ENCODE measurements around the gene PMS1.
"Not testable (repeated sequence)": the region's sequence is repeated elsewhere in the genome, so short reads cannot be mapped to it uniquely, and the experiment has no call there.

Gene PMS1

DNA sequence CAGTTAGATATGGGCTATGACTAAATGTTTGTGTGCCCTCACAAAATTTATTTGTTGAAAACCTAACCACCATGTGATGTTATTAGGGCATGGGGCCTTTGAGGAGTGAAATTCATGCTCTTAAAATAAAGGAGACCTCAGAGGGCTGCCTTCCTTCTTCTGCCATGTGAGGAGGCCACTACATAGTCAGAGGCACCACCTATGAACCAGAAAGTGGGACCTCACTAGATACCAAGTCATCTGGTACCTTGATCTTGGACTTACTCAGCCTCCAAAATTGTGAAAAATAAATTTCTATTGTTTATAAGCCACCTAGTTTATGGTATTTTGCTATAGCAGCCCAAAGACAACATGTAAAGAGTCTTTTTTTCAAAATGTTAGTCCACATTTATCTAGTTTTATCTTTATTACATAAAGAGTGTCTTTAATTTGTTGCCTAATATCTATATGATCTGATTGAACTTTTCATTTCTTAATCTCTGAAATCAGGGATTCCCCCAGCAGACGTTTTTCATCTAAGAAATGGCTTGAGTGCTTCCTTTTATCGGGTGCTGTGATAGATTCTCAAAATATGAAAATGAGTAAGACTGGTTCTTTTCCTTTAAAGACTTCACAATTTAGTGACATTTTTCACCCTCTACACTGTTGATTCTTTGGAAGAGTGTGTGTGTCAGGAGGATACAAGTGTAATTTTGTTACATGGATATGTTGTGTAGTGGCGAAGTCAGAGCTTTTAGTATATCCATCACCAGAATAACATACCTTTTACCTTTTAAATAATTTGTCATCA lies 34.2 kb downstream of the PMS1 start:
- DNase-seq (ENCODE audit: low read depth), result no peak

GRCh38 chr2:189819297-189819704 lies 35.1 kb downstream of the PMS1 start:
- DNase-seq (ENCODE audit: low read depth), result no peak

DNA sequence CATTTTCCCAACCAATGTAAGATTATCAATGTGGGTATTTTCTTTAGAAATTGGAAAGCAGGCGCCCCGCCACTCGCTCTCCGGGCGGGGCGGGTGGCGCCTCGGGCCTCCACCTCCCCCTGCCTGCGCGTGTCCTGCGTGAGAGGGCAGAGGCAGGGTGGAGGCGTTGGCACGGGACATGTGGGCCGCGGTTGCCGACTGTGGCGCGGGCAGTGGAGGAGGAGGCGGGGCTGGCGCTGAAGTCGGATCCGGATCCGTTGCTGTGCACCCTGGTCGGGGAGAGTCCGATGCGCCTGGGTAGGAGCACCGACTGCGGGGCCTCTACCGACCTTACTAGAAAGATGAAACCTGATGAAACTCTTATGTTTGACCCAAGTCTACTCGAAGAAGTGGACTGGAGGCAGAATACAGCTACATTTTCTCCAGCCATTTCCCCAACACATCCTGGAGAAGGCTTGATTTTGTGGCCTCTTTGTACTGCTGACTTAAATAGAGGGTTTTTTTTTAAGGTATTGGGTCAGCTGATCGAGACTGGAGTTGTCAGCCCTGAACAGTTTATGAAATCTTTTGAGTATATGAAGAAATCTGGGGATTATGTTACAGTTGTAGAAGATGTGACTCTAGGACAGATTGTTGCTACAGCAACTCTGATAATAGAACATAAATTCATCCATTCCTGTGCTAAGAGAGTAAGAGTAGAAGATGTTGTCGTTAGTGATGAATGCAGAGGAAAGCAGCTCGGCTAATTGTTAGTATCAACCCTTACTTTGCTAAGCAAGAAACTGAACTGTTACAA lies 37.9 kb downstream of the PMS1 start:
- no peak for DNase-seq (ENCODE audit: low read depth)

- DNase-seq (ENCODE audit: low read depth), result no peak
Measured at GRCh38 chr2:189824694-189825396, 40.6 kb downstream of the PMS1 start.

- DNase-seq (ENCODE audit: low read depth), result no peak
Measured at GRCh38 chr2:189826039-189826438, 41.8 kb downstream of the PMS1 start.

DNA sequence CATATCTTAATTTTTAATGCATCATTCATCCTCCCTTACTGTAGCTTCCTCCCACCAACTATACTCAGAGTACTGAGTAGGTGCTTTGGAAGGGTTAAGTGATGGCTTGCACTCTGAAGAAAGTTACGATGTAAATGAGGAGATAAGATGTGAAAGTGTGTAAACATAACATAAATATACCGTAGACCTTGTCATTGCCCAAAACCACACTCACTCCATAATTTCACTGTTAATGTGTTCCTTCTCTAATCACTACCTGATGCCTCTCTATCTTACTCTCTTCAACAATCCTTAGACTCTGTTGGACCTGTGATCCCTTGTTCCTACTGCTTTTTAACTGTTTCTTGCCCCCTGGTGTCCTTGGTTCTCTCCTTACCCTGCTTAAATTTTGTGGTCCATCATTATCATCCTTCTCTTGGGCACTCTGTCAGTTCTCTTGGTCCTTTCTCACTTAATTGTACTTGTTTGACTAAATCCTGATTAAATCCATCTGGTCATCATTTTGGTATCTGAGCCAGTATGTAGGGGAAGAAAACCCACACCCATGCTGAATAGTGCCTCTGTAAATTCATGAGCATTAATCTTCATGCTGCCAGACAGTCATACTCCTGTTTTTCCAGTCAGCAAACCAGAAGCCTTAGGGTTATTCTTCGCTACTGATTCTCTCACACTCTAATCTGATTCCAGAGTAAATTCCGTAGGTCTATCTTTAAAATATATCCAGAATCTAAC lies 45.0 kb downstream of the PMS1 start:
- no peak for DNase-seq (ENCODE audit: low read depth)

- DNase-seq (ENCODE audit: low read depth), result no peak
Measured at GRCh38 chr2:189830510-189830909, 46.3 kb downstream of the PMS1 start.

- no peak for DNase-seq (ENCODE audit: low read depth)
Measured at GRCh38 chr2:189834059-189834458, 49.8 kb downstream of the PMS1 start.

DNA sequence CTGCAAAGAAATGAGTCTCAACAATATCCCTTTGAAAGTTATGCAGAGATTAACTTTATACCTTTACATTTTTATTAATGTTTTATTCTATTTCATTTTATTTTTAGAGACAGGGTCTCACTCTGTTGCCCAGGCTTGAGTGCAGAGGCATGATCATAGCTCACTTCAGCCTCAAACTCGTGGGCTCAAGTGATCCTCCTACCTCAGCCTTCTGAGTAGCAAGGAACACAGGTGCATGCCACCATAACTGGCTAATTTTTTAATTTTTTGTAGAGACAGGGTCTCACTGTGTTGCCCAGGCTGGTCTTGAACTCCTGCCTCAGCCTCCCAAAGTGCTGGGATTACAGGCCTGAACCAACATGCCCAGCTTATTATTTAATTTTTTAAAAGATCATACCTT lies 50.4 kb downstream of the PMS1 start:
- not testable (repeated sequence) for DNase-seq (ENCODE audit: low read depth)

DNA sequence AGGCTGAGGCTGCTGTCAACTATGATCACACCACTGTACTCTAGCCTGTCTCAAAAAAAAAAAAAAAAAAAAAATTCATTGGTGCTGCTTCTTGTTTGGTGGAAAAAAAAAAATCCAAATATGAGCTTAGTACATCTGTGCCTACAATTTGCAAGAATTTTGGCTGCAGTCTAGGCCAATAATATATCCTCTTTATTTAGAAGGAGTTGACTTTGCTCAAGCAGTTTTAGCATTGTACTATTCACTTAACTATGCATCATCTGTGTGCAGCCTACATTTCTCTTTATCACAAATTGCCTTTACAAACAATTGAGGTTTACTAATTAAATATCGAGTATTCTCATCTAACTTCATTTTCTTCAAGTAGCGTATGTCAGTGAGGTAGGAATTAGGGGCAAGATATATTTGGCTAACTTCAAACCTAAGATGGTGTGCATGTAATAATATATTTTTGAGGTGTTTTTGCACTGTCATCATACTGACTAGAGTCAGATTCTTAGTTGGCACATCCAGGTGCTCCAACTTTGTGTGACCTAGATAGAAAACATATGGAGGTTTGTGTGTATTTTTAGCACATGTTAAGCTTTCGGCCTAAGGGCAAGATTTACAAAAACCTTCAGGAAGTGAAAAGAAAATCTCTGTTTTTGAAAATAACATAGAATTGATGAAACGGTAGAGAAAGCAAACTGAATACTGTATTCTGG lies 51.8 kb downstream of the PMS1 start:
- DNase-seq (ENCODE audit: low read depth), result no peak

DNA sequence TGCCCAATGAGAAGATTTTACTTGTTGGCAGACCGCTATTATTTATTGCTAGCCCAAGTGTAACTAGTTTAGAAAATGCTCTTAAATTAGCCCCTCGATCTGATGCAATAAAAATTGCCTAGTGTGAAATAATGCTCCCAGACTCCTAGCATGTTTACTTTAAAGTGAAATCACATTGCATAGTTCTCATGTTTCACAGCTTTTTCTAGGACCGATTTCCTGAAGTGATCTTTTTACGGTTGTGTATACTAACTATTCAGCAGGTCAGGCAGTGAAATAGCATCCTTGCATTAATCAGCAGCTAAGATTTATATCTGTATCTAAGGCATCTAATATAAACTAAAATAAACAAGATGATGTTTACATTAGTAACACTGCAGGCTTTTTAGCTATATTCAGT lies 52.4 kb downstream of the PMS1 start:
- DNase-seq (ENCODE audit: low read depth), result no peak

DNA sequence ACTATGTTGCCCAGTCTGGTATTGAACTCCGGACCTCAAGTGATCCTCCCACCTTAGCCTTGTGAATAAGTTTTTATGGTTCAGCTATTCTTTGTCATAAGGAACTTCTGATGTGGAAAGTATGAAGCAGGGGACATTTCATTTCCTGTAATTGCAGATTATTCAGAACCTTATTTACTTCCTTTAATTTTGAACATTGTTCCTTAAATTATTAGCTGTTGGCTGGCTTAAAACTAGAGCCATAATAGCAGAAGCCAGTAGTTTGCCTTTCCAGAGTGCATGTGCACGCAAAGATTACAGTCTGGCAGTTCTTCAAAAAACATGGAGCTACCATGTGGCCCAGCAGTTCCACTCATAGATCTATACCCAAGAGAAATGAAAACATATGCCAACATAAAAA lies 53.1 kb downstream of the PMS1 start:
- no peak for DNase-seq (ENCODE audit: low read depth)

GRCh38 chr2:189841019-189841418 lies 56.8 kb downstream of the PMS1 start:
- no peak for DNase-seq (ENCODE audit: low read depth)

DNA sequence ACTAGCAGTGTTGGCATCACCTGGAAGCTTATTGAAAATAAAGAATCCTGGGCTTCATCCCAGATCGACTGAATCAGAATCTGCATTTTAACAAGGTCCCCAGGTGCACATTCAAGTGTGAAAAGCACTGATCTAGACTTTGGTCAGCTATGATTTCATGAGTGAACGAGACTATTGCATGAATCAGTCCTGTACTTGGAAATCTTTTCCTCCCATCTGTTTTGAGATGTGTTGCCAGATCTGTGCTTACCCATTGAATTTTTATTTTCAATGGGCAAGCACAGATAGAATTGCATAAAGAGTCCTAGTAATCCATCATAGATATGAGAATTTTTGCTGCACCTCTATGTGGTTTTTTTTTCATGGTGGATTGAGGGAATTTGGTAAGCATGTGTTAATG lies 64.0 kb downstream of the PMS1 start:
- DNase-seq (ENCODE audit: low read depth), result no peak

DNA sequence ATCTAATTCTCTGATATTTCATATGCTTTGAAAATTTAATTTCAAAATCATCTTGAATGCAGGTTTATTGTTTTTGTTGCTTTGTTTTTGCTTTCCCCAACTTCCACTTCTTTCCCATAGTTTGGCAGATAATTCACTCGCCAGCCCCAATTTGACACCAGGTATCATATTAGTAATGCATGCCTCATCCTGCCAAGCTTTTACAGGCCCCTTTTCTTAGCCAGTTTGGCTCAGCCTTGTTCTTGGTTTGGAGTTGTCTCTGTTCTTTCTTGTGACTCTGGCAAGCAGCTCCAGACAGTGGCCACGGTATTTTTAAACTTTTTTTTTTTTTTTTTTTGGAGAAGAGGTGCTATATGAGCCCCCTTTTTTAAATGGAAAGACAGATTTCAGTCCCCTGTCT lies 65.3 kb downstream of the PMS1 start:
- DNase-seq (ENCODE audit: low read depth), result no peak

GRCh38 chr2:189851174-189851826 lies 67.0 kb downstream of the PMS1 start:
- no peak for DNase-seq (ENCODE audit: low read depth)

- no peak for DNase-seq (ENCODE audit: low read depth)
Measured at GRCh38 chr2:189854187-189854586, 69.9 kb downstream of the PMS1 start.

- no peak for DNase-seq (ENCODE audit: low read depth)
Measured at GRCh38 chr2:189854940-189855339, 70.7 kb downstream of the PMS1 start.

DNA sequence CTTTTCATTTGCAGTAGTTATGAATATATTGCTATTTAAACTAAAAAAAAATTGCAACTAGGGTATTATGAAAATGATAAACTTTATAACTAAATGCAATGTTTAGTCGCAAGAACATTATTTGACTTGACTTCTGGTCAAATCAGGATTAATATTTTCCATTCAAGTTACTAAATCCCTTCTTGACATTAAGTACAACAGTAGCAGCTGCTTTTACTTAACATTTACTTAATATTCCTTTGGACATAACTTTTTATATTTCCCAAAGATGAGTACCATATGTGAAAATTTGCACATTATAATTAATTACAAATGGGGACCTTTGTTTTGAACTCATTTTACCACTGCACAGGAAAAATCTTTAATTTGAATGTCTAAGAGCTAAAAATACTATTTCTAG lies 74.0 kb downstream of the PMS1 start:
- no peak for DNase-seq (ENCODE audit: low read depth)

DNA sequence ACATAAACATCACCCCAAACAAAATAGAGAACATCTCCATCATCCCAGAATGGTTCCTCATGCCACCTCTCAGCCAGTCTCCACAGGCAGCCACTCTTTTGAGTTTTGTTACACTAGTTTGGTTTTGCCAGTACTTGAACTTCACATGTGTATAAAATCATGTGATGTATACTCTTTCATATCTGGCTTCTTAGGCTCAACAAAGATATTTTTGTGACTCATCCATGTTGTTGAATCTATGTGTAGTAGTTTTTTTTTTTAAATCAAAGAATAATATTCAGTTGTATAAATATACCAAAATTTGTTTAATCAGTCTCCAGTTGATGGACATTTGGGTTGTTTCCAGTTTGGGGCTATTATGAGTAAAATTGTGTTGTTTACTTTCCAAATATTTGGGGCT lies 75.9 kb downstream of the PMS1 start:
- no peak for DNase-seq (ENCODE audit: low read depth)

GRCh38 chr2:189862751-189863150 lies 78.5 kb downstream of the PMS1 start:
- no peak for DNase-seq (ENCODE audit: low read depth)
